Stimulated activated CD8-positive, alpha-beta memory T cell treated with anti-CD3 and anti-CD28 coated beads, Interleukin-4, amount 100 ng/mL, for 1 hour (primary cell): Measurements from ENCODE around the gene USP19.
A peak's percentile ranks its signal among the peaks of the same experiment; 100 is the strongest.

Experiments
- DNase-seq, 2 donors: peaks; one replicate each; pipeline ENCODE4 v3.0.0-alpha.2; 2020; ENCODE audit warnings: low read depth in 2 of 2, low spot score in 1 of 2

Gene USP19

DNA sequence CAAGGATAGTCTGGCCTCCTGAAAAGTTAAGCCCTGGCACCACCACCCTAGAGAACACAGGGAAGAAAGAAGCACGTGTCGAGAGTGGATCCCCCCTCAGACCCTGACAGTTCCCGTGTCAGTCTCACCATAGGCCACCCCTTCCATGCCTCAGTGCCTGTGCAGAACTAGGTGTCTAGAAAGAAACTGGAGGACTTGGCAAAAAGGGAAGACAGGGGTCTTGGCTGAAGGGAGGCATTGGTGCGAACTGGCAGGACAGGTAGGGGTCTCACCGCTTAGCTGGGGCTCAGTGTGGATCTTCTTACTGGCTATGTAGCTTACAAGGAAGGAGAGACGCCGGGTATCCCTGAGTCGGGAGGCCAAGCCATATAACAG lies 16.6 kb downstream of the USP19 start:
- no peak for DNase-seq

DNA sequence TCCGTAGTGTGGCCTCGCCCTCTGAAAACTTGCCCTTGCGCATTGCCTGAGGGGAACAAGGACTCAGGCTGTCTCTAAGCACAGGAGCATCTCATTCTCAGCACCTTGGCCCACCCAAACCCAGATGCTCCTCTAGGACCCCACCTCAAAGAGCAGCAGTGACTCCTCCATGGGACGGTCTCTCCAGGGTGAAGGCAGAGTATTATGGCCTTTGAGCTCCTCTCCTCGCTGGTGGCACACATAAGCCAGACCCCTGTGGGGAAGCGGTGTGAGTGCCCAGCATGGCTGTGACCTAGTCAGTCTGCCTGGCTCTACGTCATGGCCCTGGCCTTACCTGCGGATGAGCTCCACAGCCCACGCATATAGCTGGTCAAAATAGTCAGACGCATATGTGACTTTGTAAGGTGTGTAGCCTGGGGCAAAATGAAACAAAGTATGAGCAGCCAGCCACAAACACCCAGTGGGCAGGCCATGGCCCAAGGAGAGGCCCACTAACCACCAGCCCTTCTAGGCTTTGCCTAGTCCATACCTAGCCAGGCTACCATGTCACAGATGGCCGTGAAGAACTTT lies 20.5 kb downstream of the USP19 start:
- DNase-seq = no peak

DNA sequence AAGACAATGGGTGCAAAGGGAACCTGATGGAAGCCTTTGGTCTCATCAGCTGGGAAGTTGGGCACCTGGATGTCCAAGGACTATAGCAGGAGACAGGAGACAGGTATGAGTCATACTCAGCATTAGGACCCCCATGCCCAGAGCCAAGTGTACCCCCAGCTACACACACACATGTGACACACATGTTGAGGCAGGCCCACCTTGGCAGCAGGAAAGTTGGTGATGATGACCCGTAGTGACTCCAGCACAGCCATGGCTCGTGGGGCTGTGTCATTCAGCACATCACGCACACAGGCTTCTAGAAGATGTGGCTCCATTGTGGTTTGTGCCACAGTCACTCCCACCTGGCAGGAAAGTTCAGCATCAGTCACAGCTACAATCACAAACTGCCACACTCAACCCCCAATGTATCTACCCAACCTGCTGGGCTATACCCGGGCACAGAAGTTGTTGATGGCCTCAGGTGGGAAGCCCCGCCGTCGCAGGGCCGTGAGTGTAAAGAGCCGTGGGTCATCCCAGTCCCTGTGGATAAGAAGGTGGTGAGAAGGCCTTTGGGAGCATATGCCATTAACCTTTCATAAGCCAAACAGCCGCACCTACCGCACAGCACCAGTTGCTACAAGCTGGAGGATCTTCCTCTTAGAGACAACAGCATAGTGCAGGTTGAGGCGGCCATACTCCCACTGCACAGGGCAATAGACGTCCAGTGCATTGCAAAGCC lies 21.6 kb downstream of the USP19 start:
- no peak for DNase-seq

DNA sequence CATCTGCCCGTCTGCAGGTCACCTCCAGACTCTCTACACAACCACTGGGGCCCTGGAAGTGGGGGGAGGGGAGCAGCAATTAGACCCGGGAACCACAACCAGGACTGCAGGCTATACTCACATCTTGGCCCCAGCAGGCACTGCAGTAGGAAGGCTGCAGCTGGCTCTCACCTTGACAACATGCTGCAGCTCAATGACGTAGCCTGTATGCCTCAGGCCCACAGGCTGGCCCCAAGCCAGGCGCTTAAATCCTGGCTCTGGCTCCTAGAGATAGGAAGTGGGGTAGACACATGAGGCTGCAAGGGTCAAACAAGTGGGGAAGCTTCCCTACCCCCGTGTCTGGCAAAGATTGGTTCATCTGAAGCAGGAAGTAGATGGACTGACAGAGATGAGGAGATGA lies 22.2 kb downstream of the USP19 start:
- DNase-seq = no peak

DNA sequence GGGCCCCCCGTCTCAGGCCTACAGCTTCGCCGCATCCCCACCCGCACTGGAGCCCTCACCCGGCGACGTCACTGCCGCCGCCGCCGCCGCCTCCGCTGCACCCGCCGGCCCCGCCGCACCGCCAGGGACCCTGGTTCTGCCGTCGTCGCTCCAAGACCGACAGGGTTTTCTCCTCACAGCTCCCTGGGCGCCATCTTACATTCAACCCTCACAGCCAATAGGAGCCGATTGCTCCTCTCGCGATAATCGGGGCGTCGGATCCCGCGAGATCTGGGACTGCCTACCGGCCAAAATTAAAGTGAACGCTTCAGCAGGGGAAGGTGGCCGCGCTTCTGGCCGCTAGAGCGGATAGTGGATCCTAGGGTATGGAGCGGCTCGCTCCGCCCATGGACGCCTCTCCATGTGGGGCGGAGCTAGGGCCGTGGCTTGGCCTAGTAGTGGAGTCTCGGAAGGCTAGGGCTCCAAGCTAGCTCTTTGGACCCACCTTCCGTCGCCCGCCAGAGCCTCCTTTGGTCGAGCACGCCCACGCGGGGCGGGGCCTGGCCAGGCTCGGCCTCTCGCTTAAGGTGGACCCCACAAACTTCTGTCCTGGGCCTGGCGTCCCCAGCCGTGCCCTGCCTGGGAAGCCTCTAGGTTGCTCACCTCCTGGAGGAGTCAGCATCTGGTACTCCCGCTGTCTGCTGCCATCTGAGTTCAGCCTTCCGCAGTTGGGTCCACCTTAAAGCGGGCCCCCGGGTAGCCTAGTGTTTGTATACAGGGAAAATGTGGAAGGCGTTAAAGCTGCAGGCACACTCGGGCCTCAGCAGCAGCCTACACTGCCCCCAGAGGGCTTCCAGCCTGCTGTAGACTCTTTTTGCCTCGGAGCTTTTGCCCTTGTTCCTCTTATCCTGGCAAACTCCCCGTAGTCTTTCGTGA lies 26.5 kb downstream of the USP19 start, which contains the start of gene QRICH1:
Gene QRICH1, minus strand, starts transcription at position 219 of the 915 bp plus-strand sequence. CDS start 17,054 bp downstream, outside the sequence.
- DNase-seq = peak; percentile 88 to 89

DNA sequence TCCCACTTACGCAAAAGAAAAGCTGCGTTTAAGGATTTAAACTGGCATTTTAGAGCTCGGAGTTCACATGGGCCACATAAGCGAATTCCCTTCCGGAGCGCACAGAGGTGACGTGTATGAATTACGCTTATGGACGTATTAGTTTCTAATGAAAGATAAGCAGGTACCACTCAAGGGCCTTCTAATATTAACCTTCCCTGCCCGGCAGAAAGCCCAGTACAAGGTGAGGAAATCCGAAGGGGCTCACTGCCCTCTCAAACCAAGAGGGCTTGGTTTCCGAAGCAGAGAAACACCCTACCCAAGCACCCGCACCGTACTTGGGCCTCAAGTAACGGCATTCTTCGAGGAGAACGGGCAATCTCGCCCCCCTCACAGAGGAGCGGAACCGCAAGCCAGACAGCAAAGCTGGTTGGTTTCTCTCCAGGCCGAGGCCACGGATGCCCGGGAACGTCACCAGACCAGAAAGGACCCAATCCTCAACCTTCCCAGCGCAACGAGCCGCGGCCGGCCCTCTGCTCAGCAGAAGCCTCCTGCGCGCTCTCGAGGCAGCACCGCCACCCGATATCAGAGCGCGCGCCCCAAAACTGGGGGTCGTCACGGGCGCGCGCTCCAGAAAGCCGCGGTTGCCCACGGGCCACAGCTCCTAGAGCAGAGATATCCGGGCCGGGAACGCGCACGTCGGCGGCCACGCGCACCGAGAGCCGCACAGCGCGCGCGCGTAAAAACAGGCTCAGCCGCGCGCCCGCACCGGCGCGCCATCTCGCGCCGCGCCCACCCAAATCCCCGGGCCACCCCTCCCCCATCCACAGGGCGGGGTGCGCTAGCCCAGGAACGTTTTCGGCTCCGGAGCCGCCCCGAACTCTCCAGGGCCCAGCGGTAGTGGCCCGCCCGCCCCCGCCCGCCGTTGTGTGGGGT lies 27.4 kb downstream of the USP19 start:
- DNase-seq = peak; percentile 53 to 56

DNA sequence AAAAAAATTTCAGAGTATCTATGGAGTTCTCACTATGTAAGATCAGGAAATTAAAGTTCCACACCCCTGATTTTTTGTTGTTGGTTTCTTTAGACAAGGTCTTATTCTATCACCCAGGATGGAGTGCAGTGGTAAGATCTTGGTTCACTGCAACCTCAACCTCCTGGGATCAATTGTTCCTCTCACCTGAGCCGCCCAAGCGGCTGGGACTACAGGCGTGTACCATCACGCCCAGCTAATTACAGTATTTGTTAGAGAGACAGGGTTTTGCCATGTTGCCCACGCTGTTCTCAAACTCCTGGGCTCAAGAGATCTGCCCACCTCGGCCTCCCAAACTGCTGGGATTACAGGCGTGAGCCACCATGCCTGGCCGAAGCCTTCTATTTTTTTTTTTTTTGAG lies 39.2 kb downstream of the USP19 start:
- no peak for DNase-seq

DNA sequence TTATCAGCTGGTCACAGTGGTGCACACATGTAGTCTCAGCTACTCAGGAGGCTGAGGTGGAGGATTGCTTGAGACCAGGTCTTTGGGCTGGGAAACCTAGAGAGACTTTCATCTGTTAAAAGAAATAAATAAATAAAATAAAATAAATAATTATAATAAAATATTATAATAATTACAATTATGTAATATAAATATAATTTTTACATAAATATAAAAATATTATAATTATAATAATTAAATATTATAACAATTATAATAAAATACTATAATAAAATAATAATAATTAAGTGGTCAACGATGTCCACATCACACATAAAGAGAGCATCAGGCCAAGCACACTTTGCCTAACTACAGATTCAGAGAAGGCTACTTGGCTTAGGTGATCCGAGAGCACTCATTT lies 41.4 kb downstream of the USP19 start:
- DNase-seq = no peak

DNA sequence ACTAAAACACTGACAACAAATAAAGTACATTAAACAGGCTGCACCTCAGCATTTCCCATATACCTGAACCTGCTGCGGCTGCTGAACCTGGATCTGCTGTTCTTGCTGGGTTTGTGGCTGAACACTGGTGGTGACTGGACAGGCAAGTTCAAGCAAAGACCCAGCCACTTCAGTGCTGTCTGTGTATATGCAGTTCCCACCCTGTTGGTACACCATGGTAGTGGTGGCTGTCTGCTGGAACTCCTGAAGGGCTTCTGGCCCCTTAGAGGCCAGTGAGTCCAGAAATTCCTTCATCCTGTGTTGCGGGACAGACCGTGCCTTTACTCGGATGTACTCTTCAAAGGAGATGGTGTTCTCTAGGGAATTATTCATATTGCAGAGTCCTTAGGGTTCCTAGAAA lies 44.0 kb downstream of the USP19 start:
- no peak for DNase-seq

DNA sequence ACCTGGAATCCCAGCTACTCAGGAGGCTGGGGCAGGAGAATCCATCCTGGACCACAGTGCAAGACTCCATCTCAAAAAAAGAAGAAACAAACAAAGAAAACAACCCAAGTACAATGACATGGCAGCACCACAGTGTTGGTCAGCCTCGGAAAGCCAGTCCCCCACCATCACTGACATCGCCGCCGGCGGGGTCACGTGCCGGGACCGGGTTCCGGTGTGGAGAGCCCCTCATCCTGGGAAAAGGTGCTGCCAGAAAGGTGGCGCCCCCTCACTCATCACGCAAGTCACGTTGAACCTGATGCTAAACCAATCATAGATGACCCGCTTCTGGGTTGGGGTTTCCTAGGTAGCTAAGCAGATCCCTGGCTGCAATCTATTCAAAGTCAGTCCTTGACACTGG lies 44.5 kb downstream of the USP19 start:
- DNase-seq = no peak
